GM18526 (cell line): ENCODE results near the gene LTB.

Source experiments
- POLR2A ChIP-seq: IDR thresholded peaks from 3 replicates; pipeline ENCODE4 v1.6.1; 2011; ENCODE audit not compliant: insufficient read length; ENCODE audit errors: extremely low read depth

Gene LTB

DNA sequence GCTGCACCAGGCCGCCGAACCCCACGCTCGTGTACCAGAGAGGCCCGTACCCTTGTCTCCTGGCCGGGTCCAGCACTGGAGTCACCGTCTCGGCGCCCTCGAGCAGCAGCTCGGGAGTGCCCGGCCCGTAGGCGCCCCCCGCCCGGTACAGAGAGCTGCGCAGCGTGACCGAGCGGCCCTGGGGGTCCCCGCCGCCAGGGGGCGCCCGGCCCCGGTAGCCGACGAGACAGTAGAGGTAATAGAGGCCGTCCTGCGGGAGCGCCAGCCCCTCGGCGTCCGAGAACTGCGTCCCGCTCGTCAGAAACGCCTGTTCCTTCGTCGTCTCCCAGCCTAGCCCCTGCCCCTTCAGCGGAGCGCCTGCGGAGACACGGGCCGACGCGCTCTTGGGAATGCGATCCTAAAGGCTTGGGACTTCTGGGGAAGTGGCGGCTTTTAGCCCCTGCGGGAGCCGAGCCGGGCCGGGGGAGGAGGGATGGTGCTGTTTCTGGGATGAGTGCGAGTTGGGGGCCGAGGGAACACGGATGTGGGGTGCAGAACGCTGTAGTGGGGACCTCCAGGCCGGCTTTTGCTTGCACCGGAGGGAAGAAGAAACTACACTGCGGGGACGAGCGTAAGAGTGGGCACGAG, 1.3 kb downstream of the LTB start:
- TF ChIP-seq POLR2A = peak; percentile 42

DNA sequence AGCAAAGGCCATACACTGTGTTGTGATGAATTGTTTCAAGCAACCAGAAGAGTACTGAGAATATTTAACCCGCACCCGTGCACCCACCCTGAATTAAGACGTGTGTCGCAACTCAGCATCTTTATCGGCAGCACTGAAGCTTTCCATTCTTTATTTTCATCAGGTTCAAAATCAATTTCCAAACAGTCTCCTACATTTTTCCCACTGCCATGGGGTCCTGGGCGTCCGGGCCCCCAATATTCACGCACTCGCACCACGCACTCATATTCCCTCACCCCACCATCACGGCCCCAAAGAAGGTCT, 1.8 kb downstream of the LTB start:
- no peak for TF ChIP-seq POLR2A

DNA sequence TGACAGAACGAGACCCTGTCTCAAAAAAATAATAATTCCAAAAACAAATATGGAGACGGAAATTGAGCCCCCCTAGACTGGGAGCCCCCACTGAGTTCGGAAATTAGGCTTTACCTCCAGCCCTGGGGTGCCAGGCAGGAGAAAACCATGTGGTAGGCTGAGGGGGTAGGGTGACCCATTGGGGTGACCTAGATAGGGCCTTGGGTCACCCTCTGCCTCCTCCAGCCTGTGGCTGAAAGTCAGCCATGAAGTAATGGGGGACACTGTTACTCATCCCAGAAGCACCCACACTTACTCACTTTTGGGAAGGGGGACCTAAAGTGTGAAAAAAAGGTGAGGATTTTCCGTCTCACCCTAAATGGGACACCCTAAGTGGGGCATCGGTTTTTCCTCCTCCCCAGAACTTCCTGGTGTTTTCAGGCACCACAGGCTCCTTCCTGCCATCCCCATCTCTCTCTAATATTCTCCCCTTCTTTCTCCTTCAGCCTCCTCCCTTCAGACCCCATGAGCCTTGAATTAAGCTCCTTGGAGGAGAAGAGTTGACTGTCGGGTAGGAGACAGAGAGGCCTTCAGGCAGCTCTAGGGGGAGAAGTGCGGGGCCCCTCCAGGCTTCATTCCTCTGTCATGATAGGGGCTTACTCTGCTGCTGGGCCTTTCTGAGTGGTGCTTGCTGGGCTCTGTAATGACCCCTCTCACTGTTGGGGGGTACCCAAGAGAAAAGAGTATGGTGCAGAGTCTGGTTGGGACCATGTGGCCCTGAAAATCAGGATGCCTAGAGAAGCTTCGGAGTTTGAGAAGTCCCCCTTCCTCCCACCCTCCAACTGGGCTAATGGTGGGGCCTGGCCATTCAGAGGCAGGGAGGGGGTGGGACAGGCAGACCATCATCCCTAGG, 2.4 kb downstream of the LTB start:
- no peak for TF ChIP-seq POLR2A

DNA sequence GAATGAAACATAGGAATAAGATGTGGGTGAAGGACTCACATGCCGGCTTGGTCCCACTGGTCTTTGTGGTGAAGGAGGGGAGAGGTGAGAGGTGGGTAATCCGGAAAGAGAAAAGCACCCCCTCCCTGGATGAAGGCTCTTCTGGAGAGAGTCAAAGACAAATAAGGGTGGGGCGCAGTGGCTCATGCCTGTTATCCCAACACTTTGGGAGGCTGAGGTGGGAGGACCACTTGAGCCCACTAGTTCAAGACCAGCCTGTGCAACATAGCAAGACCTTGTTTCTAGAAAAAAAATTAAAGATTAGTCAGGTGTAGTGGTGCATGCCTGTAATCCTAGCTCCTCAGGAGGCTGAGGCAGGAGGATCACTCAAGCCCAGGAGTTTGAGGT, 3.1 kb downstream of the LTB start:
- TF ChIP-seq POLR2A = no peak

DNA sequence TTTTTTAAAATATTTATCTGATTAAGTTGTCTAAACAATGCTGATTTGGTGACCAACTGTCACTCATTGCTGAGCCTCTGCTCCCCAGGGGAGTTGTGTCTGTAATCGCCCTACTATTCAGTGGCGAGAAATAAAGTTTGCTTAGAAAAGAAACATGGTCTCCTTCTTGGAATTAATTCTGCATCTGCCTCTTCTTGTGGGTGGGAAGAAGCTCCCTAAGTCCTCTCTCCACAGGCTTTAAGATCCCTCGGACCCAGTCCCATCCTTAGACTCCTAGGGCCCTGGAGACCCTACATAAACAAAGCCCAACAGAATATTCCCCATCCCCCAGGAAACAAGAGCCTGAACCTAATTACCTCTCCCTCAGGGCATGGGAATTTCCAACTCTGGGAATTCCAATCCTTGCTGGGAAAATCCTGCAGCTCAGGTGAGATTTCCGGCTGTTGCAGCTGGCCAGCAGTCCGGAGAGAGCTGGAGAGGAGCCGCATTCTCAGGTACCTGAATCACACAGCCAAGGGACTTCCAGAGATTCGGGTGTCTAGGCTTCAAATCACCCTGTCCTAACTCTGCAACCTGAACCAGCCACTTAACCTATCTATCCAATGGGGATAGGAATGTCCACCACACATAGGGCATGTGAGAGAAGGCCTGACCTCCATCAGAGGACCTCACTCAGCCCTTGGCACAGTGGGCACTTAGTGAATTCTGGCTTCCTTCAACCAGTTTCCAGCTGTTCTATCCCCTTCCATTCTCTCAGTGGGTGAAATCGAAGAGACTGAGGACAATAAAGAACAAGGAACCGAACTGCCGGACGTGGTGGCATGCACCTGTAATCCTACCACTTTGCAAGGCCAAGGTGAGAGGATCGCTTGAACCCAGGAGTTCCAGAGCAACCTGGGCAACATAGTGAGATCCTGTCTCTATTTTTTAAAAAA, 3.8 kb downstream of the LTB start:
- peak; percentile 32 for TF ChIP-seq POLR2A

DNA sequence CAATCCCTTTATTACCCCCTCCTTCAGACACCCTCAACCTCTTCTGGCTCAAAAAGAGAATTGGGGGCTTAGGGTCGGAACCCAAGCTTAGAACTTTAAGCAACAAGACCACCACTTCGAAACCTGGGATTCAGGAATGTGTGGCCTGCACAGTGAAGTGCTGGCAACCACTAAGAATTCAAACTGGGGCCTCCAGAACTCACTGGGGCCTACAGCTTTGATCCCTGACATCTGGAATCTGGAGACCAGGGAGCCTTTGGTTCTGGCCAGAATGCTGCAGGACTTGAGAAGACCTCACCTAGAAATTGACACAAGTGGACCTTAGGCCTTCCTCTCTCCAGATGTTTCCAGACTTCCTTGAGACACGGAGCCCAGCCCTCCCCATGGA, 4.7 kb downstream of the LTB start:
- TF ChIP-seq POLR2A = no peak

DNA sequence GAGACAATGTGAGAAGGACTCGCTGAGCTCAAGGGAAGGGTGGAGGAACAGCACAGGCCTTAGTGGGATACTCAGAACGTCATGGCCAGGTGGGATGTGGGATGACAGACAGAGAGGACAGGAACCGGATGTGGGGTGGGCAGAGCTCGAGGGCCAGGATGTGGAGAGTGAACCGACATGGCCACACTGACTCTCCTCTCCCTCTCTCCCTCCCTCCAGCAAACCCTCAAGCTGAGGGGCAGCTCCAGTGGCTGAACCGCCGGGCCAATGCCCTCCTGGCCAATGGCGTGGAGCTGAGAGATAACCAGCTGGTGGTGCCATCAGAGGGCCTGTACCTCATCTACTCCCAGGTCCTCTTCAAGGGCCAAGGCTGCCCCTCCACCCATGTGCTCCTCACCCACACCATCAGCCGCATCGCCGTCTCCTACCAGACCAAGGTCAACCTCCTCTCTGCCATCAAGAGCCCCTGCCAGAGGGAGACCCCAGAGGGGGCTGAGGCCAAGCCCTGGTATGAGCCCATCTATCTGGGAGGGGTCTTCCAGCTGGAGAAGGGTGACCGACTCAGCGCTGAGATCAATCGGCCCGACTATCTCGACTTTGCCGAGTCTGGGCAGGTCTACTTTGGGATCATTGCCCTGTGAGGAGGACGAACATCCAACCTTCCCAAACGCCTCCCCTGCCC, 5.2 kb downstream of the LTB start:
- no peak for TF ChIP-seq POLR2A

DNA sequence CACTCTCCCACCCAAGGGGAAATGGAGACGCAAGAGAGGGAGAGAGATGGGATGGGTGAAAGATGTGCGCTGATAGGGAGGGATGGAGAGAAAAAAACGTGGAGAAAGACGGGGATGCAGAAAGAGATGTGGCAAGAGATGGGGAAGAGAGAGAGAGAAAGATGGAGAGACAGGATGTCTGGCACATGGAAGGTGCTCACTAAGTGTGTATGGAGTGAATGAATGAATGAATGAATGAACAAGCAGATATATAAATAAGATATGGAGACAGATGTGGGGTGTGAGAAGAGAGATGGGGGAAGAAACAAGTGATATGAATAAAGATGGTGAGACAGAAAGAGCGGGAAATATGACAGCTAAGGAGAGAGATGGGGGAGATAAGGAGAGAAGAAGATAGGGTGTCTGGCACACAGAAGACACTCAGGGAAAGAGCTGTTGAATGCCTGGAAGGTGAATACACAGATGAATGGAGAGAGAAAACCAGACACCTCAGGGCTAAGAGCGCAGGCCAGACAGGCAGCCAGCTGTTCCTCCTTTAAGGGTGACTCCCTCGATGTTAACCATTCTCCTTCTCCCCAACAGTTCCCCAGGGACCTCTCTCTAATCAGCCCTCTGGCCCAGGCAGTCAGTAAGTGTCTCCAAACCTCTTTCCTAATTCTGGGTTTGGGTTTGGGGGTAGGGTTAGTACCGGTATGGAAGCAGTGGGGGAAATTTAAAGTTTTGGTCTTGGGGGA, 6.1 kb downstream of the LTB start:
- TF ChIP-seq POLR2A = peak; percentile 24

DNA sequence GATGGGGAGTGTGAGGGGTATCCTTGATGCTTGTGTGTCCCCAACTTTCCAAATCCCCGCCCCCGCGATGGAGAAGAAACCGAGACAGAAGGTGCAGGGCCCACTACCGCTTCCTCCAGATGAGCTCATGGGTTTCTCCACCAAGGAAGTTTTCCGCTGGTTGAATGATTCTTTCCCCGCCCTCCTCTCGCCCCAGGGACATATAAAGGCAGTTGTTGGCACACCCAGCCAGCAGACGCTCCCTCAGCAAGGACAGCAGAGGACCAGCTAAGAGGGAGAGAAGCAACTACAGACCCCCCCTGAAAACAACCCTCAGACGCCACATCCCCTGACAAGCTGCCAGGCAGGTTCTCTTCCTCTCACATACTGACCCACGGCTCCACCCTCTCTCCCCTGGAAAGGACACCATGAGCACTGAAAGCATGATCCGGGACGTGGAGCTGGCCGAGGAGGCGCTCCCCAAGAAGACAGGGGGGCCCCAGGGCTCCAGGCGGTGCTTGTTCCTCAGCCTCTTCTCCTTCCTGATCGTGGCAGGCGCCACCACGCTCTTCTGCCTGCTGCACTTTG, 6.8 kb downstream of the LTB start, which contains the start of gene TNF:
Gene TNF (plus strand): TSS at position 231 of the 567 bp plus-strand sequence. CDS start 177 bp downstream, at position 408.
- peak; percentile 99 for TF ChIP-seq POLR2A

DNA sequence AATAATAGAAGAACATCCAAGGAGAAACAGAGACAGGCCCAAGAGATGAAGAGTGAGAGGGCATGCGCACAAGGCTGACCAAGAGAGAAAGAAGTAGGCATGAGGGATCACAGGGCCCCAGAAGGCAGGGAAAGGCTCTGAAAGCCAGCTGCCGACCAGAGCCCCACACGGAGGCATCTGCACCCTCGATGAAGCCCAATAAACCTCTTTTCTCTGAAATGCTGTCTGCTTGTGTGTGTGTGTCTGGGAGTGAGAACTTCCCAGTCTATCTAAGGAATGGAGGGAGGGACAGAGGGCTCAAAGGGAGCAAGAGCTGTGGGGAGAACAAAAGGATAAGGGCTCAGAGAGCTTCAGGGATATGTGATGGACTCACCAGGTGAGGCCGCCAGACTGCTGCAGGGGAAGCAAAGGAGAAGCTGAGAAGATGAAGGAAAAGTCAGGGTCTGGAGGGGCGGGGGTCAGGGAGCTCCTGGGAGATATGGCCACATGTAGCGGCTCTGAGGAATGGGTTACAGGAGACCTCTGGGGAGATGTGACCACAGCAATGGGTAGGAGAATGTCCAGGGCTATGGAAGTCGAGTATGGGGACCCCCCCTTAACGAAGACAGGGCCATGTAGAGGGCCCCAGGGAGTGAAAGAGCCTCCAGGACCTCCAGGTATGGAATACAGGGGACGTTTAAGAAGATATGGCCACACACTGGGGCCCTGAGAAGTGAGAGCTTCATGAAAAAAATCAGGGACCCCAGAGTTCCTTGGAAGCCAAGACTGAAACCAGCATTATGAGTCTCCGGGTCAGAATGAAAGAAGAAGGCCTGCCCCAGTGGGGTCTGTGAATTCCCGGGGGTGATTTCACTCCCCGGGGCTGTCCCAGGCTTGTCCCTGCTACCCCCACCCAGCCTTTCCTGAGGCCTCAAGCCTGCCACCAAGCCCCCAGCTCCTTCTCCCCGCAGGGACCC, 7.8 kb downstream of the LTB start:
- peak; percentile 11 for TF ChIP-seq POLR2A

DNA sequence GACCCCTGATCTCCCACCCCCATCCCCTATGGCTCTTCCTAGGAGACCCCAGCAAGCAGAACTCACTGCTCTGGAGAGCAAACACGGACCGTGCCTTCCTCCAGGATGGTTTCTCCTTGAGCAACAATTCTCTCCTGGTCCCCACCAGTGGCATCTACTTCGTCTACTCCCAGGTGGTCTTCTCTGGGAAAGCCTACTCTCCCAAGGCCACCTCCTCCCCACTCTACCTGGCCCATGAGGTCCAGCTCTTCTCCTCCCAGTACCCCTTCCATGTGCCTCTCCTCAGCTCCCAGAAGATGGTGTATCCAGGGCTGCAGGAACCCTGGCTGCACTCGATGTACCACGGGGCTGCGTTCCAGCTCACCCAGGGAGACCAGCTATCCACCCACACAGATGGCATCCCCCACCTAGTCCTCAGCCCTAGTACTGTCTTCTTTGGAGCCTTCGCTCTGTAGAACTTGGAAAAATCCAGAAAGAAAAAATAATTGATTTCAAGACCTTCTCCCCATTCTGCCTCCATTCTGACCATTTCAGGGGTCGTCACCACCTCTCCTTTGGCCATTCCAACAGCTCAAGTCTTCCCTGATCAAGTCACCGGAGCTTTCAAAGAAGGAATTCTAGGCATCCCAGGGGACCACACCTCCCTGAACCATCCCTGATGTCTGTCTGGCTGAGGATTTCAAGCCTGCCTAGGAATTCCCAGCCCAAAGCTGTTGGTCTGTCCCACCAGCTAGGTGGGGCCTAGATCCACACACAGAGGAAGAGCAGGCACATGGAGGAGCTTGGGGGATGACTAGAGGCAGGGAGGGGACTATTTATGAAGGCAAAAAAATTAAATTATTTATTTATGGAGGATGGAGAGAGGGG, 8.8 kb downstream of the LTB start:
- no peak for TF ChIP-seq POLR2A
